Fibroblast of lung (primary cell): ENCODE measurements around the gene PPP1R9B. TPM values are rescaled to one million over a fixed set of nuclear protein-coding genes. Genes with fewer than 3 reads are reported as not detected.

Source experiments
- DNase-seq, 2 donors: peaks; one replicate each; pipeline versions ENCODE4 v3.0.0 to v3.0.0-alpha.2; 2010; ENCODE audit warnings: low read depth in 2 of 2
- H2AFZ ChIP-seq: 2 replicates; pipeline ENCODE4 v1.5.1; 2012; ENCODE audit warnings: low read length, control low read depth, inconsistent platforms
- H3K27ac ChIP-seq: 2 replicates; pipeline ENCODE4 v1.5.1; 2011; ENCODE audit warnings: low read length, control low read depth; ENCODE audit not compliant: insufficient read depth
- H3K27me3 ChIP-seq: 2 replicates; pipeline ENCODE4 v1.5.1; 2011; ENCODE audit warnings: mild to moderate bottlenecking, low read length; ENCODE audit not compliant: control insufficient read depth, insufficient read depth
- H3K36me3 ChIP-seq: 2 replicates; pipeline ENCODE4 v1.5.1; 2011; ENCODE audit warnings: low read length; ENCODE audit not compliant: control insufficient read depth, insufficient read depth
- H3K4me1 ChIP-seq: 2 replicates; pipeline ENCODE4 v1.5.1; 2011; ENCODE audit warnings: low read length; ENCODE audit not compliant: control insufficient read depth, insufficient read depth; ENCODE audit errors: extremely low read depth
- H3K4me2 ChIP-seq: 2 replicates; pipeline ENCODE4 v1.5.1; 2011; ENCODE audit warnings: low read length, control low read depth; ENCODE audit not compliant: insufficient read depth; ENCODE audit errors: extremely low read depth
- H3K4me3 ChIP-seq, 4 experiments: fragments of 200-600 bp in 1 of 4; sonication (generic) in 1 of 4; replicated peaks in 1 of 4; 2 replicates each; pipeline ENCODE4 v1.5.1; 2011 to 2016; ENCODE audit warnings: low read length in 4 of 4, low read depth in 3 of 4, mild to moderate bottlenecking in 3 of 4, control low read depth in 2 of 4, inconsistent platforms in 1 of 4, mixed read lengths in 1 of 4; ENCODE audit not compliant: insufficient read depth in 1 of 4; ENCODE audit errors: control extremely low read depth in 1 of 4
- H3K79me2 ChIP-seq: 2 replicates; pipeline ENCODE4 v1.5.1; 2012; ENCODE audit warnings: mild to moderate bottlenecking, low read length, inconsistent platforms; ENCODE audit not compliant: control insufficient read depth, insufficient read depth
- H3K9ac ChIP-seq: 2 replicates; pipeline ENCODE4 v1.5.1; 2011; ENCODE audit warnings: mild to moderate bottlenecking, low read length, control low read depth; ENCODE audit not compliant: insufficient read depth
- H3K9me3 ChIP-seq: 2 replicates; pipeline ENCODE4 v1.5.1; 2012; ENCODE audit warnings: low read depth, low read length; ENCODE audit not compliant: control insufficient read depth, insufficient read depth
- H4K20me1 ChIP-seq: 2 replicates; pipeline ENCODE4 v1.5.1; 2011; ENCODE audit warnings: low read length; ENCODE audit not compliant: control insufficient read depth, insufficient read depth; ENCODE audit errors: extremely low read depth
- EZH2 ChIP-seq: IDR thresholded peaks from 2 replicates; pipeline ENCODE4 v1.5.1; 2012; ENCODE audit warnings: low read length, control low read depth, mild to moderate bottlenecking; ENCODE audit errors: missing control alignments
- polyA plus RNA-seq, 2 donors: library from polyadenylated mRNA; depleted of rRNA in 1 of 2; stranded (reverse) in 1 of 2; unstranded in 1 of 2; fragments of >200 nt; gene quantifications; 2 replicates each; pipeline ENCODE4 v1.2.1, GENCODE V29; 2011 to 2012; ENCODE audit warnings: missing spikeins in 1 of 2
- total RNA-seq: library from RNA; depleted of rRNA; stranded (reverse); fragments of >200 nt; gene quantifications from 2 replicates; pipeline ENCODE4 v1.2.1, GENCODE V29; 2014
- TF ChIP-seq, protein P1 (sequence below), 2 donors: IDR thresholded peaks in 1 of 2; conservative IDR thresholded peaks in 1 of 2; 1 replicate in 1 of 2; 2 replicates in 1 of 2; pipeline ENCODE4 v1.5.1; 2011 to 2012; ENCODE audit warnings: low read length in 2 of 2, control low read depth in 1 of 2, inconsistent platforms in 1 of 2, low read depth in 1 of 2, mild to moderate bottlenecking in 1 of 2

PPP1R9B gene
- total and polyA plus RNA-seq, 2 donors (not counting 1 experiment from before 2014, with no cell fraction given): 22.1 to 41.5 TPM

DNA sequence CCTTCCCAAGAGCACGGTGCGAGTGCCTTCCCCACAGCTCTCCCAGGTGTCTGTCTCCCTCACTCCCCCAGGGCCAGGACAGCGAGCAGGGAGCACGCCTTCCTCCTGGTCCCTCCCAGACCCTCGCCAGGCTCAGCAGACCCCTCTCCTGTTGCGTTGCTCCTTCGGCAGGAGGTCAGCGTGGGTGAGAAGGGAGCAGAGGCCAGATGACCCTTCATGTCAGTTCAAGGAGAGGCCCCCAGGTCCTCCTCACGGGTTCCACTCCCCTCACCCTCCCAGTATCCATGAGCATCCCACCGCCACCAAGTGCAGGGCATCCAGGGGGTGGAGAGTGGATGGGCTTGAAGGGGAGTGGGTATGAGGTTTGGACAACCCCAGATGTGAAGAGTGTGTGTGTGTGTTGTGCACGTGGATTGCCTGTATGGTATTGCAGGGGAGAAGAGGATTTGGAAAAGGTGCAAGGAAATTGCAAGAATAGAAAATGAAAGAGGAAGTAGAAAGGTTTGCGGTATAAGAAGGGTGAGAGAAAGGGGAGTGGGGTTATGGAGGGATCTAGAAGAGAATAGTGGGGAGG, 33.0 kb upstream of the PPP1R9B start:
- Histone ChIP-seq H4K20me1 (peaks cover 1% of the 10 kb centered on the region), H3K4me1 (peaks cover 9% of the 10 kb centered on the region), H3K9me3 (no peaks in the 10 kb centered on the region), H3K27me3 (no peaks in the 10 kb centered on the region), H3K79me2 (peaks cover 3% of the 10 kb centered on the region), H3K27ac (peak overlapping the region; percentile 40), H3K4me2 (no peak overlapping the region), H3K9ac (no peak overlapping the region), H3K36me3 (peaks cover 42% of the 10 kb centered on the region), H3K4me3 (no peak overlapping the region), H2AFZ (no peak overlapping the region)
- TF ChIP-seq, protein P1, sequence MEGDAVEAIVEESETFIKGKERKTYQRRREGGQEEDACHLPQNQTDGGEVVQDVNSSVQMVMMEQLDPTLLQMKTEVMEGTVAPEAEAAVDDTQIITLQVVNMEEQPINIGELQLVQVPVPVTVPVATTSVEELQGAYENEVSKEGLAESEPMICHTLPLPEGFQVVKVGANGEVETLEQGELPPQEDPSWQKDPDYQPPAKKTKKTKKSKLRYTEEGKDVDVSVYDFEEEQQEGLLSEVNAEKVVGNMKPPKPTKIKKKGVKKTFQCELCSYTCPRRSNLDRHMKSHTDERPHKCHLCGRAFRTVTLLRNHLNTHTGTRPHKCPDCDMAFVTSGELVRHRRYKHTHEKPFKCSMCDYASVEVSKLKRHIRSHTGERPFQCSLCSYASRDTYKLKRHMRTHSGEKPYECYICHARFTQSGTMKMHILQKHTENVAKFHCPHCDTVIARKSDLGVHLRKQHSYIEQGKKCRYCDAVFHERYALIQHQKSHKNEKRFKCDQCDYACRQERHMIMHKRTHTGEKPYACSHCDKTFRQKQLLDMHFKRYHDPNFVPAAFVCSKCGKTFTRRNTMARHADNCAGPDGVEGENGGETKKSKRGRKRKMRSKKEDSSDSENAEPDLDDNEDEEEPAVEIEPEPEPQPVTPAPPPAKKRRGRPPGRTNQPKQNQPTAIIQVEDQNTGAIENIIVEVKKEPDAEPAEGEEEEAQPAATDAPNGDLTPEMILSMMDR (conservative IDR thresholded peaks at IDR 0.05 in 1 of 2, IDR thresholded peaks at IDR 0.05 in 1 of 2; ENCODE audit: low read depth in 1 of 2, low read length in 2 of 2): no peak
- no peak for TF ChIP-seq EZH2
- peak; percentile 56 to 67 for DNase-seq

DNA sequence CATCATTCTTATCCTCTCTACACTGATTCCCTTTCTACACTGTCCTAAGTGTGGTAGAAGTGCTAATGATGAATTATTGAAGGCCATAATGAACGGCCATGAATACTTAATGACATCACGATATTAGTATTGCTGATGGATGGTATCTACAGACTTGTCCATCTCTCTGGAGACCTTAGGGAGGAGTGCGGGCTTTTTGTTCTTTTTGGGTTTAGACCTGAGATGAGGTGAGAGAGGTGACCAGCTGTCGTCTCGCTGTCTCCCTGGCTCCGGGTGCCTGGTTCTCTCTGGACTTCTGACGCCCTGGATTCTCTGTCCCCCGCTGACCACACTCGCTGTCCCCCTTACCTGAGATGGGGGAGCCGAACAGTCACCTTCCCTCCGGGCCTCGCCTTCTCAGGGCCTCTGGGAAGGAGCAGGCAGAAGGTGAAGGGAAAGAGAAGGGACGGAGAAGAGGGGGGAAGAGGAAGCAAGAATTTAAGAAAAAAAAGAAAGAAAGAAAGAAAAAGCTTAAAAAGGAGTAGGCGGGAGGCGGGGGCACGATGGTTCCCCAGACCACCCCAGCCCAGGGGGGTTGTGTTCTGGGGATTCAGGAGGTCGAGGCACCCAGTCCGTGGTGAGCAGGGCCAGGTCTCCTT, 32.4 kb upstream of the PPP1R9B start:
- TF ChIP-seq, protein P1 (conservative IDR thresholded peaks at IDR 0.05 in 1 of 2, IDR thresholded peaks at IDR 0.05 in 1 of 2; ENCODE audit: low read depth in 1 of 2, low read length in 2 of 2): no peak
- no peak for TF ChIP-seq EZH2
- Histone ChIP-seq H3K9ac (no peak overlapping the region), H3K79me2 (peaks cover 3% of the 10 kb centered on the region), H4K20me1 (peaks cover 1% of the 10 kb centered on the region), H3K4me1 (peaks cover 11% of the 10 kb centered on the region), H3K36me3 (peaks cover 36% of the 10 kb centered on the region), H3K4me2 (no peak overlapping the region), H3K9me3 (no peaks in the 10 kb centered on the region), H2AFZ (no peak overlapping the region), H3K27ac (no peak overlapping the region), H3K4me3 (no peak overlapping the region), H3K27me3 (no peaks in the 10 kb centered on the region)
- DNase-seq: peak in 1 of 2 donors; percentile 55

DNA sequence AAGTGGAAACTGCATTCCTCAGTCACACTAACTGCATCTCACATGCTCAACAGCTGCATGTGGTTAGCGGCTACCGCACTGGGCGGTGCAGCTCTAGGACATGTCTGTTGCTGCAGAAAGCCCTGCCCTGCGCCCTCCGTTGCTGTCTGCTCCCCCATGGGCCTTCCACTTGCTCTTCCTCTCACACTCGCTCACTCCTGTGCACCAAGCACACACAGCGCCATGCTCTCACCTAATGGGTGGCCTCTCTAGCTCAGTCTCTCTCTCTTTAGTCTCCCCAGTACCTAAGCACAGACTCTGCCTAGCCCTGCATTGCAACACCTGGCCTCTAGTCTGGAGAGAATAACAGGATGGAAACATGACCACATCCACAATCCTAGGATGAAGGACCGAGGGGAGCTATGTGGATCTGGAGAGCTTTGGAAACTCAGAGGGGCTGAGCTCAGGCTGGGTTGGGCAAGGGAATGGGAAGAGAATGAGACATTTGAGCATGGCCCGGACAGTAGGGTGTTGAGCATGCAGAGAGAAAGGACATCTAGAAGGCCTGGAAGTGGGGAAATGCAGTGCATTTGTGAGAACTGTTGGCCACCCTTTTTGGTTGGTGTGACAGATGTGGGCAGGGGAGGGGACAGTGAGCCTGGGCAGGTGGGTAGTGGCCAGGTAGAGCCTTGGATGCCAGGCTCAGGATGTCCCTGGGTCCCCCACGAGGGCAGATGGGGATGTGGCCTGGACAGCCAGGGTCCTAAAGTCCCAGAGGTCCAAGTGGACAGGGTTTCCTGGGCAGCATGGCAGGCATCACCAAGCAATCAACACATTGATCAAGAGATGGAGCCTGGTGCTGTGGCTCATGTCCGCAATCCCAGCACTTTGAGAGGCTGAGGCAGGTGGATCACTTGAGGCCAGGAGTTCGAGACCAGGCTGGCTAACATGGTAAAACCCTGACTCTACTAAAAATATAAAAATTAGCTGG, 31.4 kb upstream of the PPP1R9B start:
- Histone ChIP-seq H3K4me2 (no peak overlapping the region), H3K27ac (peak overlapping the region; percentile 15), H3K9me3 (no peaks in the 10 kb centered on the region), H3K4me1 (peaks cover 14% of the 10 kb centered on the region), H4K20me1 (peaks cover 1% of the 10 kb centered on the region), H3K27me3 (no peaks in the 10 kb centered on the region), H2AFZ (no peak overlapping the region), H3K4me3 (no peak overlapping the region), H3K79me2 (peaks cover 3% of the 10 kb centered on the region), H3K9ac (no peak overlapping the region), H3K36me3 (peaks cover 27% of the 10 kb centered on the region)
- TF ChIP-seq EZH2: no peak
- TF ChIP-seq, protein P1 (conservative IDR thresholded peaks at IDR 0.05 in 1 of 2, IDR thresholded peaks at IDR 0.05 in 1 of 2; ENCODE audit: low read depth in 1 of 2, low read length in 2 of 2): no peak
- peak in 1 of 2 donors; percentile 77 for DNase-seq
